HG02870 (cell line): ENCODE results near the gene DNHD1.

Experiments used
- ATAC-seq: cut with Tn5 transposase; IDR thresholded peaks from one replicate; pipeline ENCODE4 v1.9.1; 2021; ENCODE audit warnings: mild to moderate bottlenecking, moderate library complexity; ENCODE audit not compliant: unreplicated experiment

Gene DNHD1

GRCh38 chr11:6530848-6531247 lies 33.8 kb downstream of the DNHD1 start:
- no peak for ATAC-seq

GRCh38 chr11:6531267-6531752 lies 34.2 kb downstream of the DNHD1 start:
- ATAC-seq = no peak

GRCh38 chr11:6538456-6538855 lies 41.4 kb downstream of the DNHD1 start:
- ATAC-seq = no peak

- ATAC-seq = no peak
Measured at GRCh38 chr11:6538945-6539344, 41.9 kb downstream of the DNHD1 start.

- ATAC-seq = no peak
Measured at GRCh38 chr11:6539748-6540268, 42.7 kb downstream of the DNHD1 start.

- no peak for ATAC-seq
Measured at GRCh38 chr11:6541356-6541755, 44.3 kb downstream of the DNHD1 start.

- no peak for ATAC-seq
Measured at GRCh38 chr11:6542727-6543126, 45.6 kb downstream of the DNHD1 start.

GRCh38 chr11:6544921-6545850 lies 48.1 kb downstream of the DNHD1 start:
- no peak for ATAC-seq

GRCh38 chr11:6545917-6546605 lies 49.0 kb downstream of the DNHD1 start:
- no peak for ATAC-seq

GRCh38 chr11:6546735-6547134 lies 49.7 kb downstream of the DNHD1 start:
- ATAC-seq = no peak

GRCh38 chr11:6547177-6547576 lies 50.1 kb downstream of the DNHD1 start:
- no peak for ATAC-seq

- no peak for ATAC-seq
Measured at GRCh38 chr11:6548121-6548520, 51.0 kb downstream of the DNHD1 start.

- no peak for ATAC-seq
Measured at GRCh38 chr11:6548641-6549040, 51.6 kb downstream of the DNHD1 start.

- no peak for ATAC-seq
Measured at GRCh38 chr11:6553634-6554033, 56.6 kb downstream of the DNHD1 start.

- ATAC-seq = no peak
Measured at GRCh38 chr11:6554828-6555706, 58.0 kb downstream of the DNHD1 start.

- ATAC-seq = no peak
Measured at GRCh38 chr11:6556139-6556949, 59.3 kb downstream of the DNHD1 start.

- no peak for ATAC-seq
Measured at GRCh38 chr11:6557063-6557462, 60.0 kb downstream of the DNHD1 start.

- no peak for ATAC-seq
Measured at GRCh38 chr11:6557761-6558674, 60.9 kb downstream of the DNHD1 start.

- no peak for ATAC-seq
Measured at GRCh38 chr11:6559369-6559768, 62.3 kb downstream of the DNHD1 start.
